GM19240 (cell line): ENCODE results near the gene IFNL3.
"Not testable (repeated sequence)": the region's sequence is repeated elsewhere in the genome, so short reads cannot be mapped to it uniquely, and the experiment has no call there.

ENCODE experiments used
- DNase-seq: peaks from one replicate; pipeline ENCODE4 v3.0.0; 2011; ENCODE audit warnings: low spot score; ENCODE audit not compliant: insufficient read length

Gene IFNL3

GRCh38 chr19:39244410-39245100 lies at the start of gene IFNL3:
Gene IFNL3, minus strand, starts transcription at chr19:39245006. Its CDS starts 39 bp downstream, at chr19:39244967.
- DNase-seq: not testable (repeated sequence)

- no peak for DNase-seq
Observed at GRCh38 chr19:39293394-39293793, 48.6 kb upstream of the IFNL3 start.

GRCh38 chr19:39284032-39284431 lies 39.2 kb upstream of the IFNL3 start:
- DNase-seq: no peak

- no peak for DNase-seq
Observed at GRCh38 chr19:39282021-39282420, 37.2 kb upstream of the IFNL3 start.

DNA sequence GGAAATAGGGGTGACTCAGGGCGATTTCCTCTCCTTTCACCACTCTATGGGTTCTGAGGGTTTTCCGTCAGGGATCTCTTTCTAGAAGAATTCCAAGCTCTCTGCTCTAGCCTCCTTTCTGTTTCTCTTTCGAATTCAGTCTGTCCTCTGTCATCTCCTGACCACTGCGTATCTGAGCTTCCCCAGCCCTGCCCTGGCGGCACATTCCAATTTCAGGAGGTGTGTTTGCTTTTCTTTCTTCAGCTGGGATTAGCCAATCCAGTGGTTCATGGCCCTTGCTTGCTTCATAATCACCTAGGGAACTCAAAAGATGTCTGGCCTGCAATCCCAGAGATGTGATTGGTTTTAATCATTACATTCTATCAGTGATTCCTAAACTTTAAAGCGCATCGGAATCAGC lies 32.8 kb upstream of the IFNL3 start:
- no peak for DNase-seq

DNA sequence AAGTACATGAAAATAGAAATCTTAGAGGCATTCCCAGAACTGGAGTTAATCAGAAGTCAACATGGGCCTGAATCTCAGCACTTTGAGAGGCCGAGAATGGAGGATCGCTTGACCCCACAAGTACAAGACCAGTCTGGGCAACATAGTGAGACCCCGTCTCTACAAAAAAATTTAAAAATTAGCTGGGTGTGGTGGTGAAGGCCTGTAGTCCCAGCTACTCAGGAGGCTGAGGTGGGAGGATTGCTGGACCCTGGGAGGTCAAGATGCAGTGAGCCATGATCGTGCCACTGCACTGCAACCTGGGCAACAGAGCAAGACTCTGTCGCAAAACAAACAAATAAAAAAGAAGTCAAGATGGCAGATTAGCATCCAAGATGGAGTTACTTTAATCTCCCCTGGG lies 31.9 kb upstream of the IFNL3 start:
- DNase-seq: no peak

DNA sequence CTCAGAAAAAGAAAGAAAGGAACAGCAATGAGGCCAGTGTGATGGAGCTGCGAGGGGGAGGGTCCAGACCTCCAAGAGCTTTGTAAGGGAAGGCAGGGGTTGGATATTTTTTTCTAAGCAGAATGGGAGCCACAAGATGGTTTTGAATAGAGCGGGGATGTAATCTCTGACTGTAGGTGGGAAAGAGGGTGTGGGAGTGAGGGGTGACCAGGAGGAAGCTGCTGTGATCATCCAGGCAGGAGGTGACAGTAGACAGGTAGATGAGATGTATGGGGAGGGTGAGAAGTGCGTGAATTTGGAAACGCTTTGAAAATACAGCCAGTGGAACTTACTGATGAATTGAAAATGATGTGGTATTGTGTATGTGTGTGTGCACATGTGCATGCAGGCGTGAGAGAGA lies 30.8 kb upstream of the IFNL3 start:
- DNase-seq: no peak

GRCh38 chr19:39273859-39274258 lies 29.1 kb upstream of the IFNL3 start:
- DNase-seq: not testable (repeated sequence)

GRCh38 chr19:39270036-39270871 lies 25.4 kb upstream of the IFNL3 start:
- DNase-seq: no peak

DNA sequence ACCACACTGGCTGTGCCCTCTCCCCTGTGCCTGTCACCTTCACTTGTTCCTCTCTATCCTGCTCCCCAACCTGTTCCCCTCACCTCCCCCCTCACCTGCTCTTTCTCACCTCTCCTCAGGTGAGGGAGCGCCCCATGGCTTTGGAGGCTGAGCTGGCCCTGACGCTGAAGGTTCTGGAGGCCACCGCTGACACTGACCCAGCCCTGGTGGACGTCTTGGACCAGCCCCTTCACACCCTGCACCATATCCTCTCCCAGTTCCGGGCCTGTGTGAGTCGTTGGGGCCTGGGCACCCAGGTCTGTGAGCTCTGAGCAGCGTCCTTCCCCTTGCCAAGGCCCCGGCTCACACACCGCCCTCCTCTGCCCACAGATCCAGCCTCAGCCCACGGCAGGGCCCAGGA lies 24.6 kb upstream of the IFNL3 start:
- DNase-seq: not testable (repeated sequence)

DNA sequence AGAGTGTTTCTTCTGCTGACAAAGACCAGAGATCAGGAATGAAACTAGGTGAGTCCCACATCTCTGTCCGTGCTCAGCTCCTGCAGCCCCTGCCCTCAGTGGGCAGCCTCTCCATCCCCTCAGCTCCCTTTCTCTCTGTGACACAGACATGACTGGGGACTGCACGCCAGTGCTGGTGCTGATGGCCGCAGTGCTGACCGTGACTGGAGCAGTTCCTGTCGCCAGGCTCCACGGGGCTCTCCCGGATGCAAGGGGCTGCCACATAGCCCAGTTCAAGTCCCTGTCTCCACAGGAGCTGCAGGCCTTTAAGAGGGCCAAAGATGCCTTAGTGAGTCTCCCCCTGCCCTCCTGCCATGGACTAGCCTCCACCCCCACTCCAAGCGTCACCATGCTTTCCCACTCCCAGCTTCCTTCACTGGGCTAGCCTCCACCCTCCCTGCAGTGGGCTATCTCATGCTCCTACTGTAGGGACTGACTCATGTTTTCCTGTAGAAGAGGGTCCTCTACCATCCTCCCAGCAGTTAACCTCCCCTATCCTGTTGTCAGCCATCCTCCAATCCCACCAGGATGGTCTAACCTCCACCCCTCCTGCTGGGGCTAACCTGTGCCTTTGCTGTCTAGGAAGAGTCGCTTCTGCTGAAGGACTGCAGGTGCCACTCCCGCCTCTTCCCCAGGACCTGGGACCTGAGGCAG lies 23.9 kb upstream of the IFNL3 start:
- DNase-seq: not testable (repeated sequence)

- not testable (repeated sequence) for DNase-seq
Observed at GRCh38 chr19:39268085-39268484, 23.3 kb upstream of the IFNL3 start, which contains the start of gene IFNL2. Gene IFNL2, plus strand, starts transcription at chr19:39268396. Its CDS starts 173 bp downstream, at chr19:39268569.

DNA sequence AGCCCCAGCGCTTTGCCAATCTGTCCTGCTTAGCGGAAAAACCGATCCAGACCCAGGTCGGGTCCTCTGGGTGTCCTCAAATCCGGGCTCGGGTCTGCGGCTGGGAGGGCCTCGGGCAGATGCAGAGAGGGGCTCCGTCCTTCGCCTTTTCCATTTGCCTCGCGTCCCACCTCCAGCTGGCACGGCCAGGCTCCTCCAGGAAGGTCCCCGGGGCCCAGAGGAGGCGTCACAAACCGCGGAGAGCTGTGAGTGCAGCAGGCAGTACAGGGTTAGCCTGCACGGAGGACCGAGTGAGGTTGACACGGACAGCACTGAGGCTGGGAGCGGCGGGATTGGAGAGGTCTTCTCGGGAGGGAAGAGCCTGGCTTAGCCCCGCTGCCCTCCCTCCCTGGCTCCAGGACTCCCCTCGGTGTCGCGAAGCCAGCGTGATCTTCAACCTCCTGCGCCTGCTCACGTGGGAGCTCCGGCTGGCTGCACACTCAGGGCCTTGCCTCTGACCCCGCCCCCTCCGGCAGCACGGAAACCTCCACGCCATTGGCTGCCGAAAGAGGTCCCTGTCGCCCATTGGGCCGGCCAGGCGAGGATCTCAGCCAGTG lies 20.6 kb upstream of the IFNL3 start:
- DNase-seq: no peak

DNA sequence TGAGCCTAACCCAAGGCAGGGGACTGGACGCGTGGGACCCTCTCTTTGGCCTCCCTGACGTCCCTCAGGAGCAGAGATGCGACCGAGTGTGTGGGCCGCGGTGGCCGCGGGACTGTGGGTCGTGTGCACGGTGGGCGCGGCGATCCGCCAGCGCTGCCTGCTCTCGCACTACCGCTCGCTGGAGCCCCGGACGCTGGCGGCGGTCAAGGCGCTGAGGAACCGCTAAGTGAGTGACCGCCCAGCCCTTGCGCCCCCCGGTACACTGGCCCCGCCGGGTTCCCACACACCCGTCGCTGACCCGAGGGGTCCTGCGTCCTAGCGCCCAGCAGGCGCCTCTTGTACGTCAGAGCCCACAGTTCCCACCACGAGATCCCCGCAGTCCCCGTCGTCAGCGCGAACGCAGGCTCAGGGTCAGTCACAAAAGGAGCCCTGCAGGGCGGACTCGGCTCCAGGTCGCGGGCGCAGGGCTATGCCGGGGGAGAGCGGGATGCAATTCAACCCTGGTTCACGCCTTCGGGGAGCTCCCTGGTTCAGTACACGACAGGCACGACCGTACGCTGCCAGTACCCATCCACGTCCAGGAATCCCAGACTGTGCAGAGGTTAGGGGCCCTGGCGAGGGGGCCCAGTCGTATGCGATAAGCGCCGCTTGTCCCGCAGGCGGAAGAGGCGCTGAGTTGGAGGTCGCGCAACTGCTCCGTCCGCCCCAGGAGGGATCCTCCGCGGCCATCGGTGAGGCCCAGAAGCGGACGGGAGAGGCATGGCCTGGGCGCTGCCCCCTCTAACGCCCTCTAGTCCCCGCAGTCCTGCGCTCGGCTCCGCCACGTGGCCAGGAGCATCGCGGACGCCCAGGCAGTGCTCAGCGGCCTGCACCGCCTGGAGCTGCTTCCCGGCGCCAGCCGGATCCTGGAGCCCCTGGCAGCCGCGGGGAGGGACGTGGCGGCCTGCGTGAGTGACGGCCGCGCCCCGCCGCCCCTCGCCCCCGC lies 19.8 kb upstream of the IFNL3 start:
- DNase-seq: no peak

DNA sequence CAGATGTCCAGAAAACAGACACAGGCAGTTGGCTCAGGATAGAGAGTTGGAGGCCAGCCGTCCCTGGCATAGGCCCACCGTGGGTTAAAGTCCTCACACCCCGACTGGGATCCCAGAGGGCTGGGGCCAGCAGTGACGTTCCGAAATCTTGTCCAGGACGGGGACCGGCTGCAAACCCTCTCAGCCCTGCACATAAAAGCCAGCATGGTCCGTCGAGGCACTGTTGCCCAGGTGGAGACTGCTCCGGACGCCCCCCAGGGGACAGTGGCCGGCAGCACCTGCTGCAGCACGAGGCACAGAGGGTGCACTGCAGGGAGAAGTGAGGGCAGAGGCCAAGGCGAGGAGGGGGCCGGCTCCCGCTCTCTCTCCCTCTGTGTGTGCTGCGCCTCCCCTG lies 19.1 kb upstream of the IFNL3 start:
- DNase-seq: no peak

DNA sequence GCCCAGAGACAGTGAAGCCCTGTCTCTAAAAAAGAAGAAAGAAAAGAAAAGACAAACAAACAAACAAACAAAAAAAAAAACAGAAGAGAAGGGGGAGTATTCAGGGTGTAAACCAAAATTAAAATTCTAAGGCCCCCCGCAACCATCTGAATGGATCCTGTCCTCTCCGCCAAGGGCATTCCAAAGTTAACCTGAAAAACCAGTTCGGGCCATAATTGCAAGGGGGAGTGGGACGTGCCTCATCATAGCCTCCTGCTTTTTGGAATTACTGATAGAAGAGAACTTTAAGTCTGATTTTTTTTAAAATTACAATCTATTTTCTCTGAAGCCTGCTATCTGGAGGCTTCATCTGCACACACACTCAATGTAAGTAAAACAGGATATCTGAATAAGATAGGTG lies 17.7 kb upstream of the IFNL3 start:
- DNase-seq: no peak

DNA sequence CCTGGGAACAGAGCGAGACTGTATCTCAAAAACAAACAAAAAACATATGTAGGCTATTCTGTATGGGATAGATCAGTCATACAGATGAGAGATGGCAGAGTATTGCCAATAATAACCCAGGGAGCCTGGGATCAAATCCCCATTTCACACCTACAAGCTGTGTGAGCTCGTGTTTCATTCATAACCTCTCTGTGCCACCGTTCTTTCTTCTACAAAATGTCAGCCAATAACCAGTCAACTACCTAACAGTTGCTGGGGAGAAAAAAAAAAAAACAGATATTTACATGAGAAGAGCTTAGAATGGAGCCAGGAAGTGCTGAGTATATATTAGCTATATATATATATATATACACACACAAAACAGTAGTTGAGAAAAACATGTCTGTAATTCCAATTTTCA lies 16.9 kb upstream of the IFNL3 start:
- DNase-seq: no peak

GRCh38 chr19:39257227-39257626 lies 12.4 kb upstream of the IFNL3 start:
- no peak for DNase-seq

- DNase-seq: no peak
Observed at GRCh38 chr19:39254531-39255345, 9.9 kb upstream of the IFNL3 start.
